ENCODE results near the gene SUPT3H. TPM values are rescaled to one million over a fixed set of nuclear protein-coding genes. Genes with fewer than 3 reads are reported as not detected.

The SUPT3H gene
- total and polyA plus RNA-seq, 2 of the 13 experiments (the other 11 are each of a cell fraction or from before 2014, with no cell fraction given): 11.9 to 36.1 TPM

GRCh38 chr6:45377554-45378333, at the start of gene SUPT3H (continued):
- no peak for TF ChIP-seq HIC2 (CRISPR knock-in tag; IDR thresholded peaks at IDR 0.05; ENCODE audit: low read depth)
- no peak for TF ChIP-seq RCOR2 (CRISPR knock-in tag; IDR thresholded peaks at IDR 0.05)
- TF ChIP-seq ASH2L (IDR thresholded peaks at IDR 0.05; ENCODE audit: insufficient read length, low read depth, low read length): peak; percentile 97
- TF ChIP-seq ZNF224 (CRISPR knock-in tag; IDR thresholded peaks at IDR 0.05): peak; percentile 51; the same call in 1 of the 2 replicates
- TF ChIP-seq ETV6 (CRISPR knock-in tag; conservative IDR thresholded peaks at IDR 0.05): peak; percentile 90; the same call in 1 of the 2 replicates
- TF ChIP-seq ZNF431 (CRISPR knock-in tag; IDR thresholded peaks at IDR 0.05; ENCODE audit: borderline replicate concordance, low read depth): peak; percentile 72; the same call in 1 of the 2 replicates
- peak; percentile 66; the same call in 1 of the 2 replicates for TF ChIP-seq ZNF891 (CRISPR knock-in tag; IDR thresholded peaks at IDR 0.05)
- peak; percentile 73 for TF ChIP-seq HDAC1 (CRISPR knock-in tag; IDR thresholded peaks at IDR 0.05)
- peak; percentile 93 for TF ChIP-seq ATF7-NPFF (CRISPR knock-in tag; IDR thresholded peaks at IDR 0.05; ENCODE audit: low read depth)
- peak; percentile 91 for TF ChIP-seq IRF9 (CRISPR knock-in tag; IDR thresholded peaks at IDR 0.05; ENCODE audit: borderline replicate concordance)
- TF ChIP-seq ZNF841 (CRISPR knock-in tag; IDR thresholded peaks at IDR 0.05; ENCODE audit: borderline replicate concordance): no peak
- 0 out of 2 replicates have a peak, but pooled peaks have one; percentile 10 for TF ChIP-seq CHD2 (IDR thresholded peaks at IDR 0.05; ENCODE audit: low read depth, low read length)
- peak; percentile 73; the same call in 1 of the 2 replicates for TF ChIP-seq FOXA3 (CRISPR knock-in tag; IDR thresholded peaks at IDR 0.05)
- TF ChIP-seq ZSCAN31 (CRISPR knock-in tag; IDR thresholded peaks at IDR 0.05; ENCODE audit: low read depth): no peak; the same call in none of the 2 replicates
- TF ChIP-seq TCF7L2 (IDR thresholded peaks at IDR 0.05; ENCODE audit: low read depth, low read length): no peak
- TF ChIP-seq ZFP37 (CRISPR knock-in tag; IDR thresholded peaks at IDR 0.05; ENCODE audit: borderline replicate concordance): peak; percentile 93
- peak; percentile 60; the same call in 1 of the 2 replicates for TF ChIP-seq PITX1 (CRISPR knock-in tag; IDR thresholded peaks at IDR 0.05)
- no peak; the same call in 1 of the 2 replicates for TF ChIP-seq ZNF101 (CRISPR knock-in tag; IDR thresholded peaks at IDR 0.05; ENCODE audit: borderline replicate concordance, low read depth)
- TF ChIP-seq TEF (CRISPR knock-in tag; IDR thresholded peaks at IDR 0.05): no peak; the same call in 1 of the 2 replicates
- TF ChIP-seq ZNF670 (CRISPR knock-in tag; IDR thresholded peaks at IDR 0.05; ENCODE audit: borderline replicate concordance): no peak; the same call in 1 of the 2 replicates
- peak; percentile 78 for TF ChIP-seq ZNF777 (CRISPR knock-in tag; IDR thresholded peaks at IDR 0.05)
- TF ChIP-seq SIN3A (IDR thresholded peaks at IDR 0.05; ENCODE audit: borderline replicate concordance, low read depth, low read length): peak; percentile 84; the same call in 1 of the 2 replicates
- peak; percentile 59; the same call in 1 of the 2 replicates for TF ChIP-seq ZFP36L1 (CRISPR knock-in tag; IDR thresholded peaks at IDR 0.05)
- peak; percentile 73; the same call in 1 of the 2 replicates for TF ChIP-seq GPN1 (CRISPR knock-in tag; IDR thresholded peaks at IDR 0.05; ENCODE audit: borderline replicate concordance)
- peak; percentile 77 for TF ChIP-seq KMT2B (CRISPR knock-in tag; IDR thresholded peaks at IDR 0.05)
- no peak for TF ChIP-seq NCOA1 (CRISPR knock-in tag; IDR thresholded peaks at IDR 0.05)
- TF ChIP-seq ZSCAN21 (CRISPR knock-in tag; IDR thresholded peaks at IDR 0.05; ENCODE audit: borderline replicate concordance): peak; percentile 81; the same call in 1 of the 2 replicates

All from HepG2 (cell line).